ENCODE results near the gene AP4S1. TPM values are rescaled to one million over a fixed set of nuclear protein-coding genes. Genes with fewer than 3 reads are reported as not detected.

The AP4S1 gene
- total RNA-seq, 2 donors from 2014 or later, result 7.6 to 11.1 TPM

DNA sequence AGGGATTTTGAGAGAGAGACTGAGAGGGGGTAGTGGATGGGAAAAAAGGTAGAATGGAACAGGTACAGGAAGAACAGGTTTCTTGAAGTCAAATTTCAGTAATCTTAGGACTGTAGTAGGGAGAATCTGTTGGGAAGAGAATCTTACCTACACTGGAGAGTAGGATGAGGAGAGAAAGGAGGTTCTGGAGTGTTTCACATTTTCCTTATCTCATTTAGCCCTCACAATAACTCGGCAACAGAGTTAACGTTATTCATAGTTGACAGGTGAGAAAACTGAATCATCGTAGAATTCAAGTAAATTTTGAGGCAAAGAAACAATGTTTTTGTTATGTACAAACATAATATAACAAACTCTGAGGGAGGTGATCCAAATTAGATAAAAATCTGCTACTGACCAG, 17.9 kb downstream of the AP4S1 start:
- H3K9me3 ChIP-seq (ENCODE audit: control insufficient read depth, low read length), result peaks cover 8% of the 10 kb centered on the region
- no peak overlapping the region for H3K27ac ChIP-seq (ENCODE audit: low read depth, low read length)
- peaks cover 4% of the 10 kb centered on the region for H3K36me3 Mint-ChIP-seq (ENCODE audit: low read depth)
- no peaks in the 10 kb centered on the region for H3K9me3 Mint-ChIP-seq
- H3K4me3 Mint-ChIP-seq, result no peak overlapping the region
- no peak overlapping the region for H3K4me3 ChIP-seq (ENCODE audit: low read length)
- no peaks in the 10 kb centered on the region for H3K27me3 ChIP-seq (ENCODE audit: control insufficient read depth, insufficient read depth, low read length, poor library complexity, severe bottlenecking)
- H3K4me1 ChIP-seq (ENCODE audit: control insufficient read depth, insufficient read depth, low read length), result peaks cover 1% of the 10 kb centered on the region
- H3K36me3 ChIP-seq (ENCODE audit: control insufficient read depth, insufficient read depth, low read length), result no peaks in the 10 kb centered on the region
- H3K4me1 Mint-ChIP-seq, result peaks cover 21% of the 10 kb centered on the region
- H3K27me3 Mint-ChIP-seq (ENCODE audit: insufficient read depth), result no peaks in the 10 kb centered on the region
- 89% methylated on average over 3 of the region's 3 CpGs; no CpG with 5 or more reads in 1 of the 2 experiments for WGBS, 2 experiments (ENCODE audit: insufficient coverage in 1 of 2, insufficient read length in 1 of 2)
- peak overlapping the region; percentile 31 for H3K27ac Mint-ChIP-seq
- DNase-seq, result no peak
- TF ChIP-seq, protein P1, sequence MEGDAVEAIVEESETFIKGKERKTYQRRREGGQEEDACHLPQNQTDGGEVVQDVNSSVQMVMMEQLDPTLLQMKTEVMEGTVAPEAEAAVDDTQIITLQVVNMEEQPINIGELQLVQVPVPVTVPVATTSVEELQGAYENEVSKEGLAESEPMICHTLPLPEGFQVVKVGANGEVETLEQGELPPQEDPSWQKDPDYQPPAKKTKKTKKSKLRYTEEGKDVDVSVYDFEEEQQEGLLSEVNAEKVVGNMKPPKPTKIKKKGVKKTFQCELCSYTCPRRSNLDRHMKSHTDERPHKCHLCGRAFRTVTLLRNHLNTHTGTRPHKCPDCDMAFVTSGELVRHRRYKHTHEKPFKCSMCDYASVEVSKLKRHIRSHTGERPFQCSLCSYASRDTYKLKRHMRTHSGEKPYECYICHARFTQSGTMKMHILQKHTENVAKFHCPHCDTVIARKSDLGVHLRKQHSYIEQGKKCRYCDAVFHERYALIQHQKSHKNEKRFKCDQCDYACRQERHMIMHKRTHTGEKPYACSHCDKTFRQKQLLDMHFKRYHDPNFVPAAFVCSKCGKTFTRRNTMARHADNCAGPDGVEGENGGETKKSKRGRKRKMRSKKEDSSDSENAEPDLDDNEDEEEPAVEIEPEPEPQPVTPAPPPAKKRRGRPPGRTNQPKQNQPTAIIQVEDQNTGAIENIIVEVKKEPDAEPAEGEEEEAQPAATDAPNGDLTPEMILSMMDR (conservative IDR thresholded peaks at IDR 0.05), result no peak
- no peak overlapping the region for H3K9ac ChIP-seq (ENCODE audit: extremely low read depth, low read length, poor library complexity, severe bottlenecking)

DNA sequence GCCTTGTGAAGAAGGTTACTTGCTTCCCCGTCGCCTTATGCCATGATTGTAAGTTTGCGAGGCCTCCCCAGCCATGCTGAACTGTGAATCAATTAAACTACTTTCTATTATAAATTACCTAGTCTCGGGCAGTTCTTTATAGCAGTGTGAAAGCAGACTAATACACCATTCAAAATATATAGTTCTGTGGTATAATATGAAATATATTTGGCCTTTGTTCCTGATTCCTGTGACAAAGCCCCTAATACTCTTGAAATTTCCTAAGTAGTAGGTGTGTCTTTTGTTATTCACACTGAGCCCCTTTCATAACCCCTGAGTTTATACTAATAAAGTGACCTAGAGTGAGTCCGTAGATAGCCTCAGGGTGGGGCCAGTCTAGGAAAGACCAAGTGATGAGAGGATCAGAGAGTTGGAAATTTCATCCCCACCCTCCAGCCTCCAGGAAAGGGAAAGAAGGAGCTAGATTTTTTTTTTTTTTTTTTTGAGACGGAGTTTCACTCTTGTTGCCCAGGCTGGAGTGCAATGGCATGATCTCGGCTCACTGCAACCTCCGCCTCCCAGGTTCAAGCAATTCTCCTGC, 20.1 kb downstream of the AP4S1 start:
- Histone ChIP-seq H3K9ac (ENCODE audit: extremely low read depth, low read length, poor library complexity, severe bottlenecking) (no peak overlapping the region), H3K4me1 (ENCODE audit: control insufficient read depth, insufficient read depth, low read length) (no peaks in the 10 kb centered on the region), H3K27me3 (ENCODE audit: control insufficient read depth, insufficient read depth, low read length, poor library complexity, severe bottlenecking) (no peaks in the 10 kb centered on the region), H3K27ac (ENCODE audit: low read depth, low read length) (no peak overlapping the region), H3K9me3 (ENCODE audit: control insufficient read depth, low read length) (peaks cover under 1% of the 10 kb centered on the region), H3K4me3 (ENCODE audit: low read length) (no peak overlapping the region), H3K36me3 (ENCODE audit: control insufficient read depth, insufficient read depth, low read length) (no peaks in the 10 kb centered on the region)
- H3K27ac Mint-ChIP-seq, result peak overlapping the region; percentile 36
- peaks cover 17% of the 10 kb centered on the region for H3K4me1 Mint-ChIP-seq
- WGBS, 2 experiments (ENCODE audit: insufficient coverage in 1 of 2, insufficient read length in 1 of 2), result 90 to 93% methylated on average over 3 to 4 of the region's 8 CpGs
- no peaks in the 10 kb centered on the region for H3K9me3 Mint-ChIP-seq
- DNase-seq, result no peak
- no peak overlapping the region for H3K4me3 Mint-ChIP-seq
- H3K36me3 Mint-ChIP-seq (ENCODE audit: low read depth), result peaks cover 5% of the 10 kb centered on the region
- no peaks in the 10 kb centered on the region for H3K27me3 Mint-ChIP-seq (ENCODE audit: insufficient read depth)
- TF ChIP-seq, protein P1 (conservative IDR thresholded peaks at IDR 0.05), result no peak

DNA sequence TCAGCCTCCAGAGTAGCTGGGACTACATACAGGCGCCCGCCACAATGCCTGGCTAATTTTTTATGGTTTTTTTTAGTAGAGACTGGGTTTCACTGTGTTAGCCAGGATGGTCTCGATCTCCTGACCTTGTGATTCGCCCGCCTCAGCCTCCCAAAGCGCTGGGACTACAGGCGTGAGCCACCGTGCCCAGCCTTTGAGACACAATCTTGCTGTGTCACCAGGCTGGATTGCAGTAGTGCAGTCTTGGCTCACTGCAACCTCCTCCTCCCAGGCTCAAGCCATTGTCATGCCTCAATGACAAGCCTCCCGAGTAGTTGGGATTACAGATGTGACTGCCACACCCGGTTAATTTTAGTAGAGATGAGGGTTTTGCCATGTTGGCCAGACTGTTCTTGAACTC, 22.1 kb downstream of the AP4S1 start:
- Mint-ChIP-seq H3K9me3 (no peaks in the 10 kb centered on the region), H3K36me3 (ENCODE audit: low read depth) (peaks cover 5% of the 10 kb centered on the region), H3K27me3 (ENCODE audit: insufficient read depth) (no peaks in the 10 kb centered on the region), H3K4me1 (peaks cover 13% of the 10 kb centered on the region), H3K4me3 (no peak overlapping the region), H3K27ac (no peak overlapping the region)
- TF ChIP-seq, protein P1 (conservative IDR thresholded peaks at IDR 0.05), result no peak
- Histone ChIP-seq H3K36me3 (ENCODE audit: control insufficient read depth, insufficient read depth, low read length) (no peaks in the 10 kb centered on the region), H3K4me1 (ENCODE audit: control insufficient read depth, insufficient read depth, low read length) (no peaks in the 10 kb centered on the region), H3K9ac (ENCODE audit: extremely low read depth, low read length, poor library complexity, severe bottlenecking) (no peak overlapping the region), H3K4me3 (ENCODE audit: low read length) (no peak overlapping the region), H3K9me3 (ENCODE audit: control insufficient read depth, low read length) (no peaks in the 10 kb centered on the region), H3K27ac (ENCODE audit: low read depth, low read length) (no peak overlapping the region), H3K27me3 (ENCODE audit: control insufficient read depth, insufficient read depth, low read length, poor library complexity, severe bottlenecking) (no peaks in the 10 kb centered on the region)
- 93 to 98% methylated on average over 6 to 10 of the region's 10 CpGs for WGBS, 2 experiments (ENCODE audit: insufficient coverage in 1 of 2, insufficient read length in 1 of 2)
- no peak for DNase-seq
